G401 (cell line): ENCODE measurements around the gene SERTAD3. TPM values are rescaled to one million over a fixed set of nuclear protein-coding genes. Genes with fewer than 3 reads are reported as not detected.

Source experiments
- DNase-seq: peaks from one replicate; pipeline ENCODE4 v3.0.0-alpha.2; 2015; ENCODE audit warnings: low spot score
- in situ Hi-C: cut with HindIII; loops from 2 replicates; pipeline ENCODE4 v1.10.0; 2016; ENCODE audit warnings: low sequenced_read_pairs, mixed read lengths
- total RNA-seq: library from RNA; depleted of rRNA; stranded (reverse); fragments of >200 nt; shearing (Covaris generic); gene quantifications from 2 replicates; pipeline ENCODE4 v1.2.3, GENCODE V29; 2014; rRNA removed

The SERTAD3 gene
- total RNA-seq, 1 experiment from 2014 or later: 63.8 TPM

- DNase-seq: no peak
- in situ Hi-C loops: no loop called here
Observed at GRCh38 chr19:40392894-40393517, 51.1 kb downstream of the SERTAD3 start.

- in situ Hi-C loops: no loop called here
- no peak for DNase-seq
Observed at GRCh38 chr19:40392123-40392522, 52.0 kb downstream of the SERTAD3 start.

Other genes with a start within 250 kb of the SERTAD3 start
- not detected in 2 replicates for gene TTC9B, start 226.0 kb downstream of the SERTAD3 start, total RNA-seq
- not detected in 2 replicates for gene CCNP, start 217.6 kb downstream of the SERTAD3 start, total RNA-seq
- 71.8 and 73.5 TPM in 2 replicates for gene AKT2, start 159.0 kb downstream of the SERTAD3 start, total RNA-seq
- gene C19orf47, start 95.9 kb downstream of the SERTAD3 start, total RNA-seq: 7.7 and 22.5 TPM in 2 replicates
- gene PLD3, start 95.6 kb downstream of the SERTAD3 start, total RNA-seq: 232 and 245 TPM in 2 replicates
- gene HIPK4, start 54.2 kb downstream of the SERTAD3 start, total RNA-seq: not detected in 2 replicates
- 5.6 and 5.9 TPM in 2 replicates for gene PRX, start 31.0 kb downstream of the SERTAD3 start, total RNA-seq
- gene SERTAD1, start 18.3 kb downstream of the SERTAD3 start, total RNA-seq: 24.4 and 42.0 TPM in 2 replicates
- 195 and 247 TPM in 2 replicates for gene BLVRB, start 21.4 kb upstream of the SERTAD3 start, total RNA-seq
- 3.8 and 4.5 TPM in 2 replicates for gene SPTBN4, start 22.7 kb upstream of the SERTAD3 start, total RNA-seq
- gene SHKBP1, start 132.5 kb upstream of the SERTAD3 start, total RNA-seq: 74.5 and 115 TPM in 2 replicates
- 54.8 and 64.4 TPM in 2 replicates for gene LTBP4, start 157.0 kb upstream of the SERTAD3 start, total RNA-seq
- 18.5 and 25.1 TPM in 2 replicates for gene NUMBL, start 246.3 kb upstream of the SERTAD3 start, total RNA-seq